ENCODE results near the gene PHLPP1. TPM values are rescaled to one million over a fixed set of nuclear protein-coding genes. Genes with fewer than 3 reads are reported as not detected.

PHLPP1 gene
- total and polyA plus RNA-seq, 2 experiments from 2014 or later: 15.7 to 73.6 TPM

DNA sequence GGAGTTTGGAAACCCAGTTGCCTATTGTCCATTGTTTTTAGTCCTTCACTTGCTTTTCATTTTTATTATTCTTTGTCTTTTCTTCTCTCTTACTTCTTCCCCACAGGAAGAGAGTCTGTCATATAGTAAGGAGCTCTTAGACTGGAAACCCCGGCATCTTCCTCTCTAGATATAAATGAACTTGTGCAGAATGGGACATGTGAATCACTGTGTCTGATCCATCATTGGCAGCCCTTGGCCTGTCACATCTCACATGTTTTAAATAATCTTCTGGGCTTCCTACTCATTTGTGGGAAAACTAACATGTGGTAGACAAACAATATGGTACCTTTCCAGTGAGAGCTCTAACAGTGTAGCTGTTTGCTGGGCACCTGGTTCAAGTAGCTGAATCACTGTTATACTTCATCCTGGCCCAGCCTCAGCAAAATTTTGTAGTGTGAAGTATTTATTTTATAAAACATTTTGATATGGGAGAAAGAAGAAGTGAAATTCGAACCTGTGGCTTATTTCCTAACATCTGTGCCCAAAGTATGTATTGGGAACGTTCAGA lies 112.8 kb downstream of the PHLPP1 start:
- H3F3A ChIP-seq (replicated peaks; ENCODE audit: low read depth): no peaks in the 10 kb centered on the region
- ATAC-seq: no peak
- no peak overlapping the region for H3K4me2 ChIP-seq
- H4K20me1 ChIP-seq (replicated peaks; ENCODE audit: insufficient read depth): no peaks in the 10 kb centered on the region
- Mint-ChIP-seq H3K27ac (peak overlapping the region; percentile 92; the same call in 1 of the 2 replicates), H3K27me3 (ENCODE audit: insufficient read depth, low read depth, poor library complexity) (peaks cover 8% of the 10 kb centered on the region), H3K9me3 (no peaks in the 10 kb centered on the region; the same call in 2 of the 3 replicates), H3K4me1 (peaks cover 64% of the 10 kb centered on the region), H3K36me3 (ENCODE audit: low read depth) (peaks cover 19% of the 10 kb centered on the region; the same call in 2 of the 3 replicates), H3K4me3 (no peak overlapping the region)
- TF ChIP-seq CREB1 (CRISPR knock-in tag; IDR thresholded peaks at IDR 0.05; ENCODE audit: low read depth) (no peak), ZNF114 (CRISPR knock-in tag; IDR thresholded peaks at IDR 0.05) (no peak), ZNF462 (CRISPR knock-in tag; IDR thresholded peaks at IDR 0.05) (no peak), POLR2AphosphoS5 (IDR thresholded peaks at IDR 0.05; ENCODE audit: low read depth) (no peak), JUNB (IDR thresholded peaks at IDR 0.05; ENCODE audit: unreplicated experiment) (no peak), EZH2 (IDR thresholded peaks at IDR 0.05; ENCODE audit: low read depth, unreplicated experiment) (no peak), ZNF331 (CRISPR knock-in tag; IDR thresholded peaks at IDR 0.05; ENCODE audit: low read depth) (no peak), NANOG (IDR thresholded peaks at IDR 0.05; ENCODE audit: borderline replicate concordance) (no peak), REST (IDR thresholded peaks at IDR 0.05; ENCODE audit: unreplicated experiment) (no peak), EZH2phosphoT487 (IDR thresholded peaks at IDR 0.05; ENCODE audit: unreplicated experiment) (no peak), STAT1 (IDR thresholded peaks at IDR 0.05; ENCODE audit: unreplicated experiment) (no peak)
- TF ChIP-seq, protein P1, sequence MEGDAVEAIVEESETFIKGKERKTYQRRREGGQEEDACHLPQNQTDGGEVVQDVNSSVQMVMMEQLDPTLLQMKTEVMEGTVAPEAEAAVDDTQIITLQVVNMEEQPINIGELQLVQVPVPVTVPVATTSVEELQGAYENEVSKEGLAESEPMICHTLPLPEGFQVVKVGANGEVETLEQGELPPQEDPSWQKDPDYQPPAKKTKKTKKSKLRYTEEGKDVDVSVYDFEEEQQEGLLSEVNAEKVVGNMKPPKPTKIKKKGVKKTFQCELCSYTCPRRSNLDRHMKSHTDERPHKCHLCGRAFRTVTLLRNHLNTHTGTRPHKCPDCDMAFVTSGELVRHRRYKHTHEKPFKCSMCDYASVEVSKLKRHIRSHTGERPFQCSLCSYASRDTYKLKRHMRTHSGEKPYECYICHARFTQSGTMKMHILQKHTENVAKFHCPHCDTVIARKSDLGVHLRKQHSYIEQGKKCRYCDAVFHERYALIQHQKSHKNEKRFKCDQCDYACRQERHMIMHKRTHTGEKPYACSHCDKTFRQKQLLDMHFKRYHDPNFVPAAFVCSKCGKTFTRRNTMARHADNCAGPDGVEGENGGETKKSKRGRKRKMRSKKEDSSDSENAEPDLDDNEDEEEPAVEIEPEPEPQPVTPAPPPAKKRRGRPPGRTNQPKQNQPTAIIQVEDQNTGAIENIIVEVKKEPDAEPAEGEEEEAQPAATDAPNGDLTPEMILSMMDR (conservative IDR thresholded peaks at IDR 0.05; ENCODE audit: low read depth in 2 of 2): no peak
- TF ChIP-seq, protein P2, sequence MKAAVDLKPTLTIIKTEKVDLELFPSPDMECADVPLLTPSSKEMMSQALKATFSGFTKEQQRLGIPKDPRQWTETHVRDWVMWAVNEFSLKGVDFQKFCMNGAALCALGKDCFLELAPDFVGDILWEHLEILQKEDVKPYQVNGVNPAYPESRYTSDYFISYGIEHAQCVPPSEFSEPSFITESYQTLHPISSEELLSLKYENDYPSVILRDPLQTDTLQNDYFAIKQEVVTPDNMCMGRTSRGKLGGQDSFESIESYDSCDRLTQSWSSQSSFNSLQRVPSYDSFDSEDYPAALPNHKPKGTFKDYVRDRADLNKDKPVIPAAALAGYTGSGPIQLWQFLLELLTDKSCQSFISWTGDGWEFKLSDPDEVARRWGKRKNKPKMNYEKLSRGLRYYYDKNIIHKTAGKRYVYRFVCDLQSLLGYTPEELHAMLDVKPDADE (IDR thresholded peaks at IDR 0.05): no peak
- H3K4me1 ChIP-seq (ENCODE audit: insufficient read depth): peaks cover 58% of the 10 kb centered on the region
- H3K27ac ChIP-seq (ENCODE audit: low read depth): no peak overlapping the region
- no peak for DNase-seq (ENCODE audit: low spot score)
- no peaks in the 10 kb centered on the region for H3K9me2 ChIP-seq (ENCODE audit: insufficient read depth)
- H3K36me3 ChIP-seq (ENCODE audit: insufficient read depth): no peaks in the 10 kb centered on the region
- peaks cover 86% of the 10 kb centered on the region for H3K79me2 ChIP-seq (replicated peaks; ENCODE audit: insufficient read depth)
- H2AFZ ChIP-seq: no peak overlapping the region
- H3K4me3 ChIP-seq: no peak overlapping the region
- H3K27me3 ChIP-seq (ENCODE audit: insufficient read depth): no peaks in the 10 kb centered on the region
